Lung (tissue), 12 donors: Measurements from ENCODE around the gene GRIA4. TPM values are rescaled to one million over a fixed set of nuclear protein-coding genes. Genes with fewer than 3 reads are reported as not detected.

ENCODE experiments used
- ATAC-seq: fragments of 200-7000 bp; cut with Tn5 transposase; one replicate; pipeline ENCODE4 v1.9.1; 2020; ENCODE audit warnings: moderate number of reproducible peaks; ENCODE audit not compliant: insufficient read depth, low FRiP score
- DNase-seq, 3 donors: peaks; one replicate each; pipeline ENCODE4 v3.0.0-alpha.2; 2013 to 2017
- H3K27ac ChIP-seq, 2 donors: one replicate each; pipeline ENCODE4 v1.5.1; 2013; ENCODE audit warnings: mild to moderate bottlenecking in 2 of 2, moderate library complexity in 2 of 2, control low read depth in 1 of 2, inconsistent platforms in 1 of 2, low read depth in 1 of 2, low read length in 1 of 2
- H3K27me3 ChIP-seq, 3 donors: one replicate each; pipeline ENCODE4 v1.5.1; 2013; ENCODE audit warnings: low read length in 2 of 3; ENCODE audit not compliant: control insufficient read depth in 3 of 3, insufficient read depth in 3 of 3
- H3K36me3 ChIP-seq, 4 donors: one replicate each; pipeline ENCODE4 v1.5.1; 2013; ENCODE audit warnings: low read length in 4 of 4, mild to moderate bottlenecking in 1 of 4, moderate library complexity in 1 of 4; ENCODE audit not compliant: control insufficient read depth in 4 of 4, insufficient read depth in 4 of 4
- H3K4me1 ChIP-seq, 5 donors: one replicate each; pipeline ENCODE4 v1.5.1; 2013; ENCODE audit warnings: low read length in 5 of 5, mild to moderate bottlenecking in 2 of 5, moderate library complexity in 1 of 5; ENCODE audit not compliant: control insufficient read depth in 5 of 5, insufficient read depth in 5 of 5
- H3K4me3 ChIP-seq: one replicate; pipeline ENCODE4 v1.5.1; 2013; ENCODE audit warnings: mild to moderate bottlenecking, control low read depth, moderate library complexity
- H3K9ac ChIP-seq, 2 donors: one replicate each; pipeline ENCODE4 v1.5.1; 2013; ENCODE audit warnings: low read length in 2 of 2, control low read depth in 1 of 2; ENCODE audit not compliant: insufficient read depth in 1 of 2
- H3K9me3 ChIP-seq, 4 donors: one replicate each; pipeline ENCODE4 v1.5.1; 2013; ENCODE audit warnings: low read length in 3 of 4, mild to moderate bottlenecking in 1 of 4, moderate library complexity in 1 of 4; ENCODE audit not compliant: control insufficient read depth in 4 of 4, insufficient read depth in 3 of 4
- CTCF ChIP-seq: IDR thresholded peaks from 2 replicates; pipeline ENCODE4 v1.5.1; 2012; ENCODE audit warnings: mild to moderate bottlenecking; ENCODE audit errors: control extremely low read depth, extremely low read depth
- WGBS, 2 donors: extraction: QIAGEN DNeasy Blood & Tissue Kit; methylation state at CpG; one replicate each; pipeline ENCODE4 v1.1.7; 2013; 5-methylcytosine and 5-hydroxymethylcytosine counted together
- polyA plus RNA-seq, 2 donors: library from polyadenylated mRNA; stranded (reverse); fragments of 200-250 nt; gene quantifications; one replicate each; pipeline ENCODE4 v1.2.1, GENCODE V29; 2013
- total RNA-seq, 2 donors: library from RNA; depleted of rRNA in 1 of 2; stranded (reverse); fragments of >200 nt in 1 of 2; gene quantifications; one replicate each; pipeline ENCODE4 v1.2.1, GENCODE V29; 2014 to 2021
- donor health status: control.
- donor health status: control.
- donor health status: Bipolar disorder and iron deficiency.
- donor health status: healthy.
- donor health status: DM: yes; HTN: yes; CAD: no.

Gene GRIA4
- total and polyA plus RNA-seq, 4 donors = 0.12 to 0.77 TPM; not detected in 2

GRCh38 chr11:105860105-105860504, 250.2 kb downstream of the GRIA4 start:
- Histone ChIP-seq H3K9ac (no peak overlapping the region), H3K4me1 (no peaks in the 10 kb centered on the region), H3K9me3 (no peaks in the 10 kb centered on the region), H3K27me3 (no peaks in the 10 kb centered on the region), H3K4me3 (no peak overlapping the region), H3K36me3 (no peaks in the 10 kb centered on the region), H3K27ac (no peak overlapping the region)
- no peak for TF ChIP-seq CTCF
- DNase-seq (no peak), ATAC-seq (no peak)
- WGBS, 2 donors = 85 to 93% methylated on average over 3 of the region's 3 CpGs

GRCh38 chr11:105861225-105861624, 251.4 kb downstream of the GRIA4 start:
- H3K9ac ChIP-seq = no peak overlapping the region
- 74 to 82% methylated on average over 2 of the region's 2 CpGs for WGBS, 2 donors
- no peak for DNase-seq

GRCh38 chr11:105862736-105863367, 253.0 kb downstream of the GRIA4 start:
- no peaks in the 10 kb centered on the region for H3K27me3 ChIP-seq
- peak; percentile 50 for TF ChIP-seq CTCF
- no peaks in the 10 kb centered on the region for H3K4me1 ChIP-seq
- no peak overlapping the region for H3K9ac ChIP-seq
- peak in 2 of 3 donors; percentile 81 to 84 for DNase-seq
- no peaks in the 10 kb centered on the region for H3K9me3 ChIP-seq
- ATAC-seq = no peak
- WGBS, 2 donors = 20 to 22% methylated on average over 3 of the region's 3 CpGs
- no peak overlapping the region for H3K4me3 ChIP-seq
- H3K27ac ChIP-seq = no peak overlapping the region
- H3K36me3 ChIP-seq = no peaks in the 10 kb centered on the region

More at GRCh38 chr11:105861225-105861624, 251.4 kb downstream of the GRIA4 start:
- H3K27ac ChIP-seq = no peak overlapping the region
- ATAC-seq = no peak
- H3K36me3 ChIP-seq = no peaks in the 10 kb centered on the region
- H3K9me3 ChIP-seq = no peaks in the 10 kb centered on the region
- no peak for TF ChIP-seq CTCF
- no peak overlapping the region for H3K4me3 ChIP-seq
- H3K4me1 ChIP-seq = no peaks in the 10 kb centered on the region
- H3K27me3 ChIP-seq = no peaks in the 10 kb centered on the region

GRCh38 chr11:105863523-105863922, 253.7 kb downstream of the GRIA4 start:
- no peaks in the 10 kb centered on the region for H3K9me3 ChIP-seq
- no peaks in the 10 kb centered on the region for H3K27me3 ChIP-seq
- no peaks in the 10 kb centered on the region for H3K4me1 ChIP-seq
- H3K36me3 ChIP-seq = no peaks in the 10 kb centered on the region
- no peak overlapping the region for H3K9ac ChIP-seq
- H3K4me3 ChIP-seq = no peak overlapping the region
- no peak for TF ChIP-seq CTCF
- WGBS, 2 donors = 44 to 46% methylated on average over 3 of the region's 3 CpGs
- no peak overlapping the region for H3K27ac ChIP-seq
- ATAC-seq (no peak), DNase-seq (no peak)
